HEK293 (cell line): ENCODE results near the gene ARHGAP6.

ENCODE experiments used
- CTCF ChIA-PET: fragments of 350-600 bp; formaldehyde crosslinking; extraction: SDS; loops from one replicate; lab custom pipeline; 2021; ENCODE audit warnings: antibody characterized with exemption; lab: Yijun Ruan, JAX
- POLR2A ChIA-PET: fragments of 300-600 bp; formaldehyde crosslinking; extraction: SDS; loops from one replicate; lab custom pipeline; 2020; ENCODE audit warnings: antibody characterized with exemption, inconsistent platforms; lab: Yijun Ruan, JAX
- H3K27ac ChIP-seq: fragments of 200-500 bp; sonication (Bioruptor generic); 2 replicates; pipeline ENCODE4 v1.5.1; 2014; ENCODE audit warnings: low read depth, low read length, control low read depth, inconsistent platforms; ENCODE audit errors: extremely low read depth
- H3K36me3 ChIP-seq, 2 experiments: fragments of 200-500 bp in 1 of 2; sonication (Bioruptor generic) in 1 of 2; 1 replicate in 1 of 2; 2 replicates in 1 of 2; pipeline ENCODE4 v1.5.1; 2014 to 2017; ENCODE audit warnings: inconsistent platforms in 2 of 2, low read length in 2 of 2; ENCODE audit not compliant: control insufficient read depth in 2 of 2, insufficient read depth in 1 of 2
- H3K4me1 ChIP-seq: fragments of 200-500 bp; sonication (Bioruptor generic); 2 replicates; pipeline ENCODE4 v1.5.1; 2014; ENCODE audit warnings: mild to moderate bottlenecking, low read length, inconsistent platforms; ENCODE audit not compliant: control insufficient read depth, insufficient read depth
- H3K4me3 ChIP-seq: 2 replicates; pipeline ENCODE4 v1.5.1; 2011; ENCODE audit warnings: low read depth, mild to moderate bottlenecking, control low read depth, low read length, moderate library complexity
- H3K9me3 ChIP-seq: fragments of 200-500 bp; sonication (Bioruptor generic); 2 replicates; pipeline ENCODE4 v1.5.1; 2014; ENCODE audit warnings: low read depth, low read length, inconsistent platforms; ENCODE audit not compliant: control insufficient read depth, insufficient read depth
- BCL11B ChIP-seq: fragments of 450-650 bp; formaldehyde crosslinking; IDR thresholded peaks from 2 replicates; pipeline ENCODE4 v1.5.1; 2016; ENCODE audit warnings: low read depth, missing biosample characterization, missing genetic modification characterization
- EGR2 ChIP-seq: fragments of 450-650 bp; formaldehyde crosslinking; IDR thresholded peaks from 2 replicates; pipeline ENCODE4 v1.5.1; 2016; ENCODE audit warnings: low read depth, missing biosample characterization, missing genetic modification characterization
- FEZF1 ChIP-seq: fragments of 450-650 bp; formaldehyde crosslinking; IDR thresholded peaks from 2 replicates; pipeline ENCODE4 v1.5.1; 2016; ENCODE audit warnings: missing biosample characterization, missing genetic modification characterization
- MYNN ChIP-seq: fragments of 450-650 bp; formaldehyde crosslinking; IDR thresholded peaks from 2 replicates; pipeline ENCODE4 v1.5.1; 2016; ENCODE audit warnings: missing biosample characterization, missing genetic modification characterization, borderline replicate concordance
- RBAK ChIP-seq: fragments of 450-650 bp; formaldehyde crosslinking; IDR thresholded peaks from 2 replicates; pipeline ENCODE4 v1.5.1; 2016; ENCODE audit warnings: missing biosample characterization, missing genetic modification characterization
- SCRT2 ChIP-seq: fragments of 450-650 bp; formaldehyde crosslinking; IDR thresholded peaks from 2 replicates; pipeline ENCODE4 v1.5.1; 2016; ENCODE audit warnings: missing biosample characterization, missing genetic modification characterization
- ZBTB44 ChIP-seq: fragments of 450-650 bp; IDR thresholded peaks from 2 replicates; pipeline ENCODE4 v1.5.1; 2018; ENCODE audit warnings: missing biosample characterization, mild to moderate bottlenecking, missing genetic modification characterization
- ZNF148 ChIP-seq: fragments of 450-650 bp; formaldehyde crosslinking; IDR thresholded peaks from 2 replicates; pipeline ENCODE4 v1.5.0; 2017; ENCODE audit warnings: missing biosample characterization, missing genetic modification characterization, borderline replicate concordance
- ZNF214 ChIP-seq: fragments of 450-650 bp; formaldehyde crosslinking; IDR thresholded peaks from 2 replicates; pipeline ENCODE4 v1.5.1; 2017; ENCODE audit warnings: missing biosample characterization, mild to moderate bottlenecking, missing genetic modification characterization, borderline replicate concordance
- ZNF223 ChIP-seq: fragments of 450-650 bp; formaldehyde crosslinking; IDR thresholded peaks from 2 replicates; pipeline ENCODE4 v1.5.1; 2016; ENCODE audit warnings: missing biosample characterization, missing genetic modification characterization
- ZNF354C ChIP-seq: fragments of 450-650 bp; formaldehyde crosslinking; IDR thresholded peaks from 2 replicates; pipeline ENCODE4 v1.5.1; 2016; ENCODE audit warnings: missing biosample characterization, missing genetic modification characterization, low read depth, borderline replicate concordance
- ZNF366 ChIP-seq: fragments of 450-650 bp; formaldehyde crosslinking; conservative IDR thresholded peaks from 2 replicates; pipeline ENCODE4 v1.5.1; 2016; ENCODE audit warnings: missing biosample characterization, missing genetic modification characterization
- ZNF514 ChIP-seq: fragments of 450-650 bp; formaldehyde crosslinking; IDR thresholded peaks from 2 replicates; pipeline ENCODE4 v1.5.1; 2016; ENCODE audit warnings: missing biosample characterization, missing genetic modification characterization
- ZNF561 ChIP-seq: fragments of 450-650 bp; IDR thresholded peaks from 2 replicates; pipeline ENCODE4 v1.5.1; 2018; ENCODE audit warnings: missing biosample characterization, missing genetic modification characterization, borderline replicate concordance
- ZNF76 ChIP-seq: fragments of 450-650 bp; formaldehyde crosslinking; IDR thresholded peaks from 2 replicates; pipeline ENCODE4; 2016; ENCODE audit warnings: low read depth, missing biosample characterization, missing genetic modification characterization, borderline replicate concordance
- ZNF830 ChIP-seq: fragments of 450-650 bp; IDR thresholded peaks from 2 replicates; pipeline ENCODE4 v1.5.0; 2018; ENCODE audit warnings: missing biosample characterization, missing genetic modification characterization, low read depth, mild to moderate bottlenecking, moderate library complexity
- TF ChIP-seq, protein P1 (sequence below): fragments of 450-650 bp; formaldehyde crosslinking; IDR thresholded peaks from 2 replicates; pipeline ENCODE4 v1.5.1; 2016; ENCODE audit warnings: missing biosample characterization, missing genetic modification characterization
- TF ChIP-seq, protein P2 (sequence below): fragments of 450-650 bp; formaldehyde crosslinking; IDR thresholded peaks from 2 replicates; pipeline ENCODE4 v1.5.1; 2016; ENCODE audit warnings: missing biosample characterization, missing genetic modification characterization
- TF ChIP-seq, protein P3 (sequence below): fragments of 450-650 bp; formaldehyde crosslinking; IDR thresholded peaks from 2 replicates; pipeline ENCODE4 v1.5.1; 2016; ENCODE audit warnings: missing biosample characterization, missing genetic modification characterization

ARHGAP6 gene

DNA sequence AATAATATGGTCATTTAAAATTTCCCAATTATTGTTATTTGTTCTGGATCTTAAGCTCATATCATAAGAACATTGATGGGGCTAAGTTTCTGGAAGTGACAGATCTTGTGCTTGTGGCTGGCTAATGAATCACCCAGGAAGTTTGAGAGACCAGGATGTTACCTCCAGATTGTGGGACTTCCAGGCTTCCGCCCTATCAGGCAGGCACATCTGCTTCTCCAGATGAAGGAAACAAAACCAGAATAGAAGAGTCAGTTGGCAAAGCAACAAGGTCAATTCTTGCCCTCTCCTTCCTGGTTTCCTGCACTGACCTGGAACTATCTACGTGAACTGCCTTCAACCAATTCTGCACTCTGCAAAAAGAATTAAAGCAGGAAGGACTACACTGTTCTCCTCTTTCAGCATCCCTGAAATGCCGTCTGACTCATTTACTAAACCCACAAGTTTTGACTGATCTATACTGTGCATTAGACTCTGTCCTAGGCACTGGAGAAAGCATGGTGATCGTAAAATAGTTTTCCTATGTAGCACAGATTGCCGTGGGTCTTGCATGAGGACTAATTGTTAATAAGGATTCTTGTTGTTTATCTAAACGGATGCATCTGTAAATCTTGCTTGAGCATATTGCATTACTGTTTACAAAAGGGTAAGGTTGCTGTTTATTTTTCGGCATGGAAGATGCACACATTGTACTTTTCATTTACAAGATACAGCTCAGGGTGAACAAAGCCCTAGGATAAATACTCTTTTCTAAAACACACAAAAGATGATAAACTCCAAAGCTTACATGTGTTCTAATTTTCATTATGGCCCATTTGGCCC, 297.9 kb downstream of the ARHGAP6 start:
- no peaks in the 10 kb centered on the region for H3K36me3 ChIP-seq
- ChIA-PET CTCF (interaction anchor here (0.6 to 1.2 kb wide), 2 partner anchors 14 to 998 kb away, joined by 3 to 5 read pairs; no protein-coding TSS in a partner anchor), POLR2A (no interaction called here)
- H3K4me3 ChIP-seq, result no peak overlapping the region
- H3K27ac ChIP-seq, result no peak overlapping the region
- TF ChIP-seq ZNF366, result no peak
- TF ChIP-seq RBAK, result no peak
- no peak for TF ChIP-seq ZNF354C
- no peak for TF ChIP-seq ZBTB44 (tag by site-specific recombination)
- TF ChIP-seq ZNF148 (tag by site-specific recombination), result no peak
- TF ChIP-seq BCL11B (tag by site-specific recombination), result no peak
- TF ChIP-seq EGR2 (tag by site-specific recombination), result no peak
- no peak for TF ChIP-seq ZNF830 (tag by site-specific recombination)
- no peak for TF ChIP-seq ZNF561 (tag by site-specific recombination)
- TF ChIP-seq ZNF223 (tag by site-specific recombination), result no peak
- TF ChIP-seq FEZF1, result no peak
- no peaks in the 10 kb centered on the region for H3K9me3 ChIP-seq
- H3K4me1 ChIP-seq, result no peaks in the 10 kb centered on the region

- ChIA-PET CTCF (interaction anchor here (0.6 to 1.2 kb wide), 2 partner anchors 14 to 999 kb away, joined by 3 to 5 read pairs; no protein-coding TSS in a partner anchor), POLR2A (no interaction called here)
- H3K36me3 ChIP-seq, result no peaks in the 10 kb centered on the region
- TF ChIP-seq ZNF514 (tag by site-specific recombination), result no peak
- H3K4me1 ChIP-seq, result no peaks in the 10 kb centered on the region
- H3K27ac ChIP-seq, result no peak overlapping the region
- H3K4me3 ChIP-seq, result no peak overlapping the region
- H3K9me3 ChIP-seq, result no peaks in the 10 kb centered on the region
Observed at GRCh38 chrX:11366998-11367595, 298.6 kb downstream of the ARHGAP6 start.

DNA sequence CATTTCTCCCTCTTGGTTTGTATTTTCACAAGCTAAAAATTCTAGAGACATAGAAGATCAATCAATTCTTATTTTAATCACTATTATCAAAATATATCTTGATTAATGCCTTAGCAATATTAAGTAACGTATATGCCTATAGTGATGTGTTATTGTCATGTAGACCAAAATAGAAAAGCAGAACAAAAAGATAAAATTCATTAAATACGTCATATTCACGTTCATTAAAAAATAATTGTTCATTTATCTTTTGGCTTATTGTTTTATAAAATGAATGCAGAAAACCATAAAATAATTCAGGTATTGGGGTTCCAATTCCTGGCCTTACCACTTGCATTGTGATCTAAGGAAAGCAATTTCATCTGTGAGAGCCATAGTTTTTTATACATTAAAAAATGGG, 300.3 kb downstream of the ARHGAP6 start:
- Histone ChIP-seq H3K4me3 (no peak overlapping the region), H3K27ac (no peak overlapping the region), H3K36me3 (no peaks in the 10 kb centered on the region), H3K9me3 (no peaks in the 10 kb centered on the region), H3K4me1 (no peaks in the 10 kb centered on the region)
- ChIA-PET CTCF (no interaction called here), POLR2A (no interaction called here)
- TF ChIP-seq ZNF214 (no peak), SCRT2 (no peak), ZNF76 (no peak), MYNN (tag by site-specific recombination) (no peak)
- TF ChIP-seq, protein P1, sequence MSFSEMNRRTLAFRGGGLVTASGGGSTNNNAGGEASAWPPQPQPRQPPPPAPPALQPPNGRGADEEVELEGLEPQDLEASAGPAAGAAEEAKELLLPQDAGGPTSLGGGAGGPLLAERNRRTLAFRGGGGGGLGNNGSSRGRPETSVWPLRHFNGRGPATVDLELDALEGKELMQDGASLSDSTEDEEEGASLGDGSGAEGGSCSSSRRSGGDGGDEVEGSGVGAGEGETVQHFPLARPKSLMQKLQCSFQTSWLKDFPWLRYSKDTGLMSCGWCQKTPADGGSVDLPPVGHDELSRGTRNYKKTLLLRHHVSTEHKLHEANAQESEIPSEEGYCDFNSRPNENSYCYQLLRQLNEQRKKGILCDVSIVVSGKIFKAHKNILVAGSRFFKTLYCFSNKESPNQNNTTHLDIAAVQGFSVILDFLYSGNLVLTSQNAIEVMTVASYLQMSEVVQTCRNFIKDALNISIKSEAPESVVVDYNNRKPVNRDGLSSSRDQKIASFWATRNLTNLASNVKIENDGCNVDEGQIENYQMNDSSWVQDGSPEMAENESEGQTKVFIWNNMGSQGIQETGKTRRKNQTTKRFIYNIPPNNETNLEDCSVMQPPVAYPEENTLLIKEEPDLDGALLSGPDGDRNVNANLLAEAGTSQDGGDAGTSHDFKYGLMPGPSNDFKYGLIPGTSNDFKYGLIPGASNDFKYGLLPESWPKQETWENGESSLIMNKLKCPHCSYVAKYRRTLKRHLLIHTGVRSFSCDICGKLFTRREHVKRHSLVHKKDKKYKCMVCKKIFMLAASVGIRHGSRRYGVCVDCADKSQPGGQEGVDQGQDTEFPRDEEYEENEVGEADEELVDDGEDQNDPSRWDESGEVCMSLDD, result no peak
- TF ChIP-seq, protein P2, sequence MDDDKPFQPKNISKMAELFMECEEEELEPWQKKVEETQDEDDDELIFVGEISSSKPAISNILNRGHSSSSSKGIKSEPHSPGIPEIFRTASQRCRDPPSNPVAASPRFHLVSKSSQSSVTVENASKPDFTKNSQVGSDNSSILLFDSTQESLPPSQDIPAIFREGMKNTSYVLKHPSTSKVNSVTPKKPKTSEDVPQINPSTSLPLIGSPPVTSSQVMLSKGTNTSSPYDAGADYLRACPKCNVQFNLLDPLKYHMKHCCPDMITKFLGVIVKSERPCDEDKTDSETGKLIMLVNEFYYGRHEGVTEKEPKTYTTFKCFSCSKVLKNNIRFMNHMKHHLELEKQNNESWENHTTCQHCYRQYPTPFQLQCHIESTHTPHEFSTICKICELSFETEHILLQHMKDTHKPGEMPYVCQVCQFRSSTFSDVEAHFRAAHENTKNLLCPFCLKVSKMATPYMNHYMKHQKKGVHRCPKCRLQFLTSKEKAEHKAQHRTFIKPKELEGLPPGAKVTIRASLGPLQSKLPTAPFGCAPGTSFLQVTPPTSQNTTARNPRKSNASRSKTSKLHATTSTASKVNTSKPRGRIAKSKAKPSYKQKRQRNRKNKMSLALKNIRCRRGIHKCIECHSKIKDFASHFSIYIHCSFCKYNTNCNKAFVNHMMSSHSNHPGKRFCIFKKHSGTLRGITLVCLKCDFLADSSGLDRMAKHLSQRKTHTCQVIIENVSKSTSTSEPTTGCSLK (tag by site-specific recombination), result no peak
- TF ChIP-seq, protein P3, sequence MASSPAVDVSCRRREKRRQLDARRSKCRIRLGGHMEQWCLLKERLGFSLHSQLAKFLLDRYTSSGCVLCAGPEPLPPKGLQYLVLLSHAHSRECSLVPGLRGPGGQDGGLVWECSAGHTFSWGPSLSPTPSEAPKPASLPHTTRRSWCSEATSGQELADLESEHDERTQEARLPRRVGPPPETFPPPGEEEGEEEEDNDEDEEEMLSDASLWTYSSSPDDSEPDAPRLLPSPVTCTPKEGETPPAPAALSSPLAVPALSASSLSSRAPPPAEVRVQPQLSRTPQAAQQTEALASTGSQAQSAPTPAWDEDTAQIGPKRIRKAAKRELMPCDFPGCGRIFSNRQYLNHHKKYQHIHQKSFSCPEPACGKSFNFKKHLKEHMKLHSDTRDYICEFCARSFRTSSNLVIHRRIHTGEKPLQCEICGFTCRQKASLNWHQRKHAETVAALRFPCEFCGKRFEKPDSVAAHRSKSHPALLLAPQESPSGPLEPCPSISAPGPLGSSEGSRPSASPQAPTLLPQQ (tag by site-specific recombination), result no peak
